ENCODE data around the gene PHACTR3. TPM values are rescaled to one million over a fixed set of nuclear protein-coding genes. Genes with fewer than 3 reads are reported as not detected.
A peak's percentile ranks its signal among the peaks of the same experiment; 100 is the strongest.

Gene PHACTR3
- total RNA-seq, 4 donors from 2014 or later = 2.4 to 12.8 (median 9.7) TPM

DNA sequence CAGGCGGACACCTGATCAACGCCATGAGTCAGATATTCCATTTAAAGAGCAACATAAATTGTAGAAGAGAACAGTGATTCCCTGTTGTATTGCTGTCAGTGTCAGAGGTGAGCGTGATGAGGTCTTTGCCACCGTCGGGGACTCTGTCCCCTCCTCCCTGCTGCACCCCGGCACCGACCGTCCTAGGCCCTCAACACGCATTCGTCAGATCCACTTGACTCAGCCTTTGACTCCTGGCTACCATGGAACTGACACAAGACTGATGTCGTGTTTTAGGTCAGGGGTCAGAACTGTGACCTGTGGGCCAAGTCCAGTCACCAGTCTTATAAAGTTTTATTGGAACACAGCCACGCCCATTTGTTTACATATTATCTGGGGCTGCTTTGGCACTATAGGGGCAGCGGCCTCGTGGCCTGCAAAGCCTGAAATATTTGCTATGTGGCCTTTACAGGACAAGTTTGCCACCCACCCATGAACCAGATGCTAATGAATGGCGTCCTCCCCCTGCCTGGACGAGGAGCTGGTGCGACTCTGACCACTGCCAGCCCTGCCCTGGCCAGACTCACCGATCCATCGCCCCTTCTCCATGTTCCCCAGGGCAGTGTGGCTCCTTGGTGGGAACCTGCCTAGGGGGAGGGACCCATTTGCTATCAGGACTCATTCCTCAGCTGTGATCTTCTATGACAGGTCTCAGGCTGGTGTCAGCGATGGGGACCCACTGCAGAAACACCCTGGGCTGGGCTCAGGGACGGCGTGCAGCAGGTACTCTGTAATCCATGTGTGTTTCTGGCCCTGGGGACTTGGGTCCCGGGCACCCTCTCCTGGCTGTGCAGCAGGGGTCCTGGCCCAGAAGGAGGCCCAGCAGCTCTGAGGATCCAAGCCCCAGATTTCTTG, 37.5 kb upstream of the PHACTR3 start:
- TF ChIP-seq POLR2AphosphoS5 (IDR thresholded peaks at IDR 0.05) = no peak
- TF ChIP-seq CTCF (IDR thresholded peaks at IDR 0.05) = no peak
- no peak for TF ChIP-seq EP300 (IDR thresholded peaks at IDR 0.05)
- no peak for TF ChIP-seq POLR2A (IDR thresholded peaks at IDR 0.05)
- no peak overlapping the region for H3K27ac ChIP-seq
- WGBS = 83% methylated on average over 14 of the region's 23 CpGs
- no peaks in the 10 kb centered on the region for H3K9me3 ChIP-seq
- peaks cover 55% of the 10 kb centered on the region for H3K27me3 ChIP-seq
- H3K36me3 ChIP-seq = no peaks in the 10 kb centered on the region
- peak in 1 of 2 donors; percentile 48 for DNase-seq (ENCODE audit: low spot score in 2 of 2)
- peaks cover 5% of the 10 kb centered on the region for H3K4me1 ChIP-seq
- no peak overlapping the region for H3K4me3 ChIP-seq

- peak in 1 of 2 donors; percentile 37 for DNase-seq (ENCODE audit: low spot score in 2 of 2)
- Histone ChIP-seq H3K36me3 (no peaks in the 10 kb centered on the region), H3K4me1 (peaks cover 7% of the 10 kb centered on the region), H3K27ac (no peak overlapping the region), H3K9me3 (no peaks in the 10 kb centered on the region), H3K4me3 (no peak overlapping the region), H3K27me3 (peaks cover 61% of the 10 kb centered on the region)
- 74% methylated on average over 13 of the region's 19 CpGs for WGBS
- no peak for TF ChIP-seq POLR2AphosphoS5 (IDR thresholded peaks at IDR 0.05)
- TF ChIP-seq CTCF (IDR thresholded peaks at IDR 0.05) = no peak
- no peak for TF ChIP-seq EP300 (IDR thresholded peaks at IDR 0.05)
- no peak for TF ChIP-seq POLR2A (IDR thresholded peaks at IDR 0.05)
Measured at GRCh38 chr20:59567585-59568508, 36.5 kb upstream of the PHACTR3 start.

GRCh38 chr20:59568509-59569024, 35.8 kb upstream of the PHACTR3 start:
- H3K4me1 ChIP-seq = peaks cover 7% of the 10 kb centered on the region
- H3K36me3 ChIP-seq = no peaks in the 10 kb centered on the region
- H3K4me3 ChIP-seq = no peak overlapping the region
- WGBS = 53% methylated on average over 10 of the region's 10 CpGs
- no peaks in the 10 kb centered on the region for H3K9me3 ChIP-seq
- no peak overlapping the region for H3K27ac ChIP-seq
- H3K27me3 ChIP-seq = peaks cover 60% of the 10 kb centered on the region
- TF ChIP-seq CTCF (IDR thresholded peaks at IDR 0.05) = no peak
- no peak for TF ChIP-seq POLR2AphosphoS5 (IDR thresholded peaks at IDR 0.05)
- TF ChIP-seq EP300 (IDR thresholded peaks at IDR 0.05) = no peak
- no peak for TF ChIP-seq POLR2A (IDR thresholded peaks at IDR 0.05)
- peak in 1 of 2 donors; percentile 27 for DNase-seq (ENCODE audit: low spot score in 2 of 2)

GRCh38 chr20:59569305-59569704, 35.0 kb upstream of the PHACTR3 start:
- H3K36me3 ChIP-seq = no peaks in the 10 kb centered on the region
- TF ChIP-seq POLR2AphosphoS5 (IDR thresholded peaks at IDR 0.05) (no peak), CTCF (IDR thresholded peaks at IDR 0.05) (no peak), EP300 (IDR thresholded peaks at IDR 0.05) (no peak), POLR2A (IDR thresholded peaks at IDR 0.05) (no peak)
- H3K27ac ChIP-seq = no peak overlapping the region
- 82% methylated on average over 3 of the region's 4 CpGs for WGBS
- H3K4me3 ChIP-seq = no peak overlapping the region
- H3K4me1 ChIP-seq = peaks cover 7% of the 10 kb centered on the region
- peaks cover 65% of the 10 kb centered on the region for H3K27me3 ChIP-seq
- no peaks in the 10 kb centered on the region for H3K9me3 ChIP-seq
- no peak for DNase-seq (ENCODE audit: low spot score in 2 of 2)

Measured in suprapubic skin (tissue), 4 donors.